ENCODE measurements around the gene FBXO48.

- TF ChIP-seq CTCF (IDR thresholded peaks at IDR 0.05; ENCODE audit: borderline replicate concordance, extremely low read depth, low read length, poor library complexity, severe bottlenecking) (no peak), EZH2 (IDR thresholded peaks at IDR 0.05; ENCODE audit: borderline replicate concordance, low read depth, low read length, severe bottlenecking) (no peak)
Observed at GRCh38 chr2:68465081-68465916, 1.8 kb downstream of the FBXO48 start.
